Tibial artery (tissue), 4 donors: ENCODE measurements around the gene PDLIM5.

Experiments
- DNase-seq, 2 donors: peaks; one replicate each; pipeline ENCODE4 v3.0.0-alpha.2; 2019
- H3K27ac ChIP-seq, 2 donors: fragments of 200-600 bp; sonication (generic) in 1 of 2; 1 replicate in 1 of 2; 2 replicates in 1 of 2; pipeline ENCODE4 v1.5.1; 2018 to 2019; ENCODE audit warnings: mild to moderate bottlenecking in 1 of 2
- H3K27me3 ChIP-seq, 2 donors: fragments of 200-600 bp; sonication (generic) in 1 of 2; one replicate each; pipeline versions ENCODE4 v1.5.1 to v1.6.0; 2016 to 2019
- H3K36me3 ChIP-seq, 3 donors: fragments of 200-600 bp; sonication (generic) in 2 of 3; one replicate each; pipeline ENCODE4 v1.5.1; 2016 to 2019; ENCODE audit warnings: mild to moderate bottlenecking in 2 of 3
- H3K4me1 ChIP-seq, 4 donors: fragments of 200-600 bp; sonication (generic) in 2 of 4; 1 replicate in 3 of 4; 2 replicates in 1 of 4; pipeline ENCODE4 v1.5.1; 2016 to 2019
- H3K4me3 ChIP-seq, 2 donors: fragments of 200-600 bp; sonication (generic) in 1 of 2; 1 replicate in 1 of 2; 2 replicates in 1 of 2; pipeline ENCODE4 v1.5.1; 2018 to 2019; ENCODE audit warnings: mild to moderate bottlenecking in 2 of 2
- H3K9me3 ChIP-seq, 3 donors: fragments of 200-600 bp; sonication (generic) in 1 of 3; one replicate each; pipeline ENCODE4 v1.5.1; 2016 to 2019
- intact Hi-C: fragments of 100-400 bp; cut with DNase I; formaldehyde crosslinking; loops from one replicate; pipeline ENCODE4 v1.15.0; 2023; ENCODE audit warnings: low total_unique reads
- TF ChIP-seq, protein P1 (sequence below), 2 experiments: fragments of 200-600 bp in 1 of 2; fragments of 450-650 bp in 1 of 2; IDR thresholded peaks; one replicate each; pipeline ENCODE4 v1.5.1; 2017 to 2019; ENCODE audit warnings: antibody characterized with exemption in 2 of 2, mild to moderate bottlenecking in 1 of 2, moderate library complexity in 1 of 2

PDLIM5 gene

DNA sequence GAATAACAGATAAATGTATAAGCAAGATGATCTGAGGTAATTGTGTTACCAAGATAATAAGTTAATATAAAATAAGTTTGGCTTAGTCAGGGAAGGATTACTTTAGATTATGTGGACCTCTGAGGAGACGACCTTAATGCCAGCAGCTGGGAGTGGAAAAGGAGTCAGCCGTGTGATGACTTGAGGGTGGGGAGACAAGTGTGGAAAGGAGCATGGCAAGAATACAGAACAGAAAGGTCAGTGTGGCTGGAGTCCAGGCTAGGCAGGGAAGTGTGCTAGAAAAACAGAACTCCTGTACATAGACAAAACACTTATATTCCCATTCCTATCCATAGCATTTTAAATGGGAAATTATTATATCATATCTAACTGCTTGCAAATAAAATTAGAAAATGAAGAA, 138.8 kb downstream of the PDLIM5 start:
- intact Hi-C loops = no loop called here
- DNase-seq = no peak
- H3K4me3 ChIP-seq = no peak overlapping the region

DNA sequence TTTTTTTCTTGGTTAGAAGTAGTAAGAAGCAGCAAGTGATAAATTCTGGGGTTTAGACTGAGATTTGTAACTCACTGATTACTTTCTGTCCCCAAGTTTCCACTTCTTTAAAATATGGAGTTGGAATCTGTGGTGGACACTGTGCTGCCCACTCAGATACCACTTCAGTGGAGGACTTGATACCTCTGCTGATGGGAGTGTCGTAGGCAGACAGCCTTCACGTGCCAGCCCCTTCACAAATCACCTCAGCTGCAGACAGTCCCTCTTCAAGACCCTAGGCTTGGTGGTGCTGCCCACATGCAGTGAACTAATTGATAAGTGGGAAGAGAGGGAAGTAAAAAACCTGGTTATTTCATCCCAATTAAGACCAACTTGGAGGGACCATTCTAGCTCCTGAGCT, 139.5 kb downstream of the PDLIM5 start:
- Histone ChIP-seq H3K4me1 (peaks cover 0 to 87% (median 30%) of the 10 kb centered on the region in 4 donors), H3K4me3 (no peak overlapping the region), H3K9me3 (no peaks in the 10 kb centered on the region), H3K27me3 (no peaks in the 10 kb centered on the region), H3K27ac (peak overlapping the region; percentile 25 to 36), H3K36me3 (peaks cover 11 to 25% (median 23%) of the 10 kb centered on the region in 3 donors)
- DNase-seq = no peak
- TF ChIP-seq, protein P1, sequence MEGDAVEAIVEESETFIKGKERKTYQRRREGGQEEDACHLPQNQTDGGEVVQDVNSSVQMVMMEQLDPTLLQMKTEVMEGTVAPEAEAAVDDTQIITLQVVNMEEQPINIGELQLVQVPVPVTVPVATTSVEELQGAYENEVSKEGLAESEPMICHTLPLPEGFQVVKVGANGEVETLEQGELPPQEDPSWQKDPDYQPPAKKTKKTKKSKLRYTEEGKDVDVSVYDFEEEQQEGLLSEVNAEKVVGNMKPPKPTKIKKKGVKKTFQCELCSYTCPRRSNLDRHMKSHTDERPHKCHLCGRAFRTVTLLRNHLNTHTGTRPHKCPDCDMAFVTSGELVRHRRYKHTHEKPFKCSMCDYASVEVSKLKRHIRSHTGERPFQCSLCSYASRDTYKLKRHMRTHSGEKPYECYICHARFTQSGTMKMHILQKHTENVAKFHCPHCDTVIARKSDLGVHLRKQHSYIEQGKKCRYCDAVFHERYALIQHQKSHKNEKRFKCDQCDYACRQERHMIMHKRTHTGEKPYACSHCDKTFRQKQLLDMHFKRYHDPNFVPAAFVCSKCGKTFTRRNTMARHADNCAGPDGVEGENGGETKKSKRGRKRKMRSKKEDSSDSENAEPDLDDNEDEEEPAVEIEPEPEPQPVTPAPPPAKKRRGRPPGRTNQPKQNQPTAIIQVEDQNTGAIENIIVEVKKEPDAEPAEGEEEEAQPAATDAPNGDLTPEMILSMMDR (IDR thresholded peaks at IDR 0.05) = no peak
- intact Hi-C loops = no loop called here

More for the DNA sequence above, 138.8 kb downstream of the PDLIM5 start:
- Histone ChIP-seq H3K27ac (peak overlapping the region; percentile 25 to 36), H3K4me1 (peaks cover 0 to 79% (median 25%) of the 10 kb centered on the region in 4 donors), H3K9me3 (no peaks in the 10 kb centered on the region), H3K36me3 (peaks cover 18 to 33% (median 30%) of the 10 kb centered on the region in 3 donors), H3K27me3 (no peaks in the 10 kb centered on the region)
- TF ChIP-seq, protein P1 (IDR thresholded peaks at IDR 0.05) = no peak

- peak overlapping the region; percentile 29 to 33 for H3K27ac ChIP-seq
- H3K4me1 ChIP-seq = peaks cover 0 to 55% (median 21%) of the 10 kb centered on the region in 4 donors
- TF ChIP-seq, protein P1 (IDR thresholded peaks at IDR 0.05) = no peak
- intact Hi-C loops = no loop called here
- H3K36me3 ChIP-seq = peaks cover 11 to 13% (median 13%) of the 10 kb centered on the region in 3 donors
- DNase-seq = no peak
- no peaks in the 10 kb centered on the region for H3K9me3 ChIP-seq
- no peak overlapping the region for H3K4me3 ChIP-seq
- H3K27me3 ChIP-seq = no peaks in the 10 kb centered on the region
These were observed 143.3 kb downstream of the PDLIM5 start for GRCh38 chr4:94595013-94595412.

- no peak for DNase-seq
- intact Hi-C loops = loop anchor here (2.0 kb wide), 1 partner anchor 191 kb away; no protein-coding TSS in a partner anchor
- Histone ChIP-seq H3K4me1 (peaks cover 0 to 46% (median 14%) of the 10 kb centered on the region in 4 donors), H3K9me3 (no peaks in the 10 kb centered on the region), H3K36me3 (peaks cover 11 to 18% (median 13%) of the 10 kb centered on the region in 3 donors), H3K4me3 (no peak overlapping the region), H3K27me3 (no peaks in the 10 kb centered on the region), H3K27ac (peak overlapping the region in 1 of 2 donors; percentile 15)
- TF ChIP-seq, protein P1 (IDR thresholded peaks at IDR 0.05) = peak; percentile 64 to 68
These were observed 144.2 kb downstream of the PDLIM5 start for GRCh38 chr4:94595880-94596483.

- intact Hi-C loops = no loop called here
These were observed 147.0 kb downstream of the PDLIM5 start for GRCh38 chr4:94598758-94599157.

More at GRCh38 chr4:94598758-94599157, 147.0 kb downstream of the PDLIM5 start:
- Histone ChIP-seq H3K4me3 (no peak overlapping the region), H3K36me3 (peaks cover 0 to 7% (median 0%) of the 10 kb centered on the region in 3 donors), H3K4me1 (peaks cover 0 to 30% (median 9%) of the 10 kb centered on the region in 4 donors), H3K27ac (no peak overlapping the region), H3K9me3 (no peaks in the 10 kb centered on the region), H3K27me3 (no peaks in the 10 kb centered on the region)
- TF ChIP-seq, protein P1 (IDR thresholded peaks at IDR 0.05) = no peak
- no peak for DNase-seq
